ENCODE data around the gene VEZF1. TPM values are rescaled to one million over a fixed set of nuclear protein-coding genes. Genes with fewer than 3 reads are reported as not detected.

Gene VEZF1
- total and polyA plus RNA-seq, 2 donors (not counting 1 experiment from before 2014, with no cell fraction given): 43.9 to 51.2 TPM

DNA sequence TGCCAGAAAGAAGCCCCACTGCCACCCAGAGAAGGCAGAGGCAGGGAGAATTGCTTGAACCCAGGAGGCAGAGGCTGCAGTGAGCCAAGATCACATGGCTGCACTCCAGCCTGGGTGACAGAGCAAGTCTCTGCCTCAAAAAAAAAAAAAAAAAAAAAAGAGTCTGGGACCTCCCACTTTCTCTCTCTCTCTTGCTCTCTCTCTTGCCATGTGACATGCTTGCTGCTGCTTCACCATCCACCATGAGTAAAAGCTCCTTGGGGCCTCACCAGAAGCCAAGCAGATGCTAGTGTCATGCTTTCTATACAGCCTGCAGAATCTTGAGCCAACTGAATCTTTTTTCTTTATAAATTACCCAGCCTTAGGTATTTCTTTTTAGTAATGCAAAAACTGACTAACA is 40.5 kb upstream of the VEZF1 start:
- H3K9ac ChIP-seq (ENCODE audit: insufficient read depth, low read length): no peak overlapping the region

GRCh38 chr17:58020401-58020800 is 32.3 kb upstream of the VEZF1 start:
- DNase-seq (ENCODE audit: low read depth in 2 of 2): no peak
- H3K79me2 ChIP-seq (ENCODE audit: control insufficient read depth, insufficient read depth, low read length): no peaks in the 10 kb centered on the region
- H3K4me3 ChIP-seq (replicated peaks in 1 of 4; ENCODE audit: control extremely low read depth in 1 of 4, insufficient read depth in 1 of 4, low read depth in 3 of 4, low read length in 4 of 4): no peak overlapping the region
- H3K27me3 ChIP-seq (ENCODE audit: control insufficient read depth, insufficient read depth, low read length): no peaks in the 10 kb centered on the region
- no peak overlapping the region for H2AFZ ChIP-seq (ENCODE audit: low read length)
- H3K4me1 ChIP-seq (ENCODE audit: control insufficient read depth, extremely low read depth, insufficient read depth, low read length): no peaks in the 10 kb centered on the region
- H3K9me3 ChIP-seq (ENCODE audit: control insufficient read depth, insufficient read depth, low read depth, low read length): no peaks in the 10 kb centered on the region
- no peak overlapping the region for H3K4me2 ChIP-seq (ENCODE audit: extremely low read depth, insufficient read depth, low read length)
- H4K20me1 ChIP-seq (ENCODE audit: control insufficient read depth, extremely low read depth, insufficient read depth, low read length): no peaks in the 10 kb centered on the region
- H3K36me3 ChIP-seq (ENCODE audit: control insufficient read depth, insufficient read depth, low read length): no peaks in the 10 kb centered on the region
- no peak overlapping the region for H3K27ac ChIP-seq (ENCODE audit: insufficient read depth, low read length)
- no peak overlapping the region for H3K9ac ChIP-seq (ENCODE audit: insufficient read depth, low read length)
- no peak for TF ChIP-seq EZH2 (IDR thresholded peaks at IDR 0.05; ENCODE audit: low read length, missing control alignments)
- no peak for TF ChIP-seq CTCF (conservative IDR thresholded peaks at IDR 0.05 in 1 of 2, IDR thresholded peaks at IDR 0.05 in 1 of 2; ENCODE audit: low read depth in 1 of 2, low read length in 2 of 2)

More for the DNA sequence above, 40.5 kb upstream of the VEZF1 start:
- Histone ChIP-seq H3K36me3 (ENCODE audit: control insufficient read depth, insufficient read depth, low read length) (no peaks in the 10 kb centered on the region), H2AFZ (ENCODE audit: low read length) (no peak overlapping the region), H3K4me1 (ENCODE audit: control insufficient read depth, extremely low read depth, insufficient read depth, low read length) (no peaks in the 10 kb centered on the region), H3K9me3 (ENCODE audit: control insufficient read depth, insufficient read depth, low read depth, low read length) (no peaks in the 10 kb centered on the region), H4K20me1 (ENCODE audit: control insufficient read depth, extremely low read depth, insufficient read depth, low read length) (no peaks in the 10 kb centered on the region), H3K4me3 (replicated peaks in 1 of 4; ENCODE audit: control extremely low read depth in 1 of 4, insufficient read depth in 1 of 4, low read depth in 3 of 4, low read length in 4 of 4) (no peak overlapping the region), H3K27ac (ENCODE audit: insufficient read depth, low read length) (no peak overlapping the region), H3K79me2 (ENCODE audit: control insufficient read depth, insufficient read depth, low read length) (no peaks in the 10 kb centered on the region), H3K27me3 (ENCODE audit: control insufficient read depth, insufficient read depth, low read length) (no peaks in the 10 kb centered on the region), H3K4me2 (ENCODE audit: extremely low read depth, insufficient read depth, low read length) (no peak overlapping the region)
- no peak for TF ChIP-seq EZH2 (IDR thresholded peaks at IDR 0.05; ENCODE audit: low read length, missing control alignments)
- no peak for TF ChIP-seq CTCF (conservative IDR thresholded peaks at IDR 0.05 in 1 of 2, IDR thresholded peaks at IDR 0.05 in 1 of 2; ENCODE audit: low read depth in 1 of 2, low read length in 2 of 2)
- no peak for DNase-seq (ENCODE audit: low read depth in 2 of 2)

DNA sequence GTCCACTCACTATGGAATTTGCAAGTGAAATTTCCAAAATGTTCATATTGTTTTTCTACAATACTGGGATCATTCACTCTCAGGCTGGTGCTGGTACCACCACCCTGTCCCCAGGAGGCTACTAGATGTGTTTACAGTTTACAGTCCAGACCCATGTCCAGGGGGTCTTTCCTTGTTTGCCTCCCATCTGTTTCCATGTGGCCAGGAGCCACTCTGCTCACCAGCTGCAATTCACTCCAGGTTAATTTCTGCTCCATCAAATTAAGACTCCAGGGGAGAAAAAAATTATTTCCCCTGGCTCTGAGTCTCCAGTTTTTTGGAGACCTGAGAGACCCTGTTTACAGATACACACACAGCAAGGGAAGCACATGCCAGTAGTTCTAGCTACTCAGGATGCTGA is 31.5 kb upstream of the VEZF1 start:
- no peak overlapping the region for H3K4me2 ChIP-seq (ENCODE audit: extremely low read depth, insufficient read depth, low read length)
- H3K79me2 ChIP-seq (ENCODE audit: control insufficient read depth, insufficient read depth, low read length): no peaks in the 10 kb centered on the region
- TF ChIP-seq EZH2 (IDR thresholded peaks at IDR 0.05; ENCODE audit: low read length, missing control alignments) (no peak), CTCF (conservative IDR thresholded peaks at IDR 0.05 in 1 of 2, IDR thresholded peaks at IDR 0.05 in 1 of 2; ENCODE audit: low read depth in 1 of 2, low read length in 2 of 2) (no peak)
- H4K20me1 ChIP-seq (ENCODE audit: control insufficient read depth, extremely low read depth, insufficient read depth, low read length): no peaks in the 10 kb centered on the region
- no peaks in the 10 kb centered on the region for H3K9me3 ChIP-seq (ENCODE audit: control insufficient read depth, insufficient read depth, low read depth, low read length)
- no peak overlapping the region for H2AFZ ChIP-seq (ENCODE audit: low read length)
- H3K4me3 ChIP-seq (replicated peaks in 1 of 4; ENCODE audit: control extremely low read depth in 1 of 4, insufficient read depth in 1 of 4, low read depth in 3 of 4, low read length in 4 of 4): no peak overlapping the region
- H3K27me3 ChIP-seq (ENCODE audit: control insufficient read depth, insufficient read depth, low read length): no peaks in the 10 kb centered on the region
- DNase-seq (ENCODE audit: low read depth in 2 of 2): no peak
- no peaks in the 10 kb centered on the region for H3K4me1 ChIP-seq (ENCODE audit: control insufficient read depth, extremely low read depth, insufficient read depth, low read length)
- H3K9ac ChIP-seq (ENCODE audit: insufficient read depth, low read length): no peak overlapping the region
- no peaks in the 10 kb centered on the region for H3K36me3 ChIP-seq (ENCODE audit: control insufficient read depth, insufficient read depth, low read length)
- H3K27ac ChIP-seq (ENCODE audit: insufficient read depth, low read length): no peak overlapping the region
